Measurements from ENCODE around the gene CEP63.

DNA sequence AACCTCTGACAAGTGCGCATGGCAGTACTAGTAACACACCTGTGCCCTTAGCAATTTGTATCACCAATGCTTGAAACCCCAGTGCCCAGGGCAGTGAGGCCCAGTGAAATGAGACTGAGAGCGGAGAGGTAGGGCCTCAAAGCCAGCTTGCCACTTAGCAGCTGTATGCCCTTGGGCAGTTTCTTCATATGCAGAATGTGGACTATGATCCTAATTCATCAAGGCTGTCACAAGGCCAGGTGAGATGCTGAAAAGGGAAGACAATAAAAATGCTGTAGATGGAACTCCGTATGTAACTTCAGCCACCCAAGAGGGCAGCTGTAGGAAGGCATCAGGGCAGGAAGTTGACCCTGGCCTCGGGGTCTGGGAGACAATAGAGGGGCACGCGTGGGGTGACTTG, 90.6 kb downstream of the CEP63 start:
- TF ChIP-seq, protein P1, sequence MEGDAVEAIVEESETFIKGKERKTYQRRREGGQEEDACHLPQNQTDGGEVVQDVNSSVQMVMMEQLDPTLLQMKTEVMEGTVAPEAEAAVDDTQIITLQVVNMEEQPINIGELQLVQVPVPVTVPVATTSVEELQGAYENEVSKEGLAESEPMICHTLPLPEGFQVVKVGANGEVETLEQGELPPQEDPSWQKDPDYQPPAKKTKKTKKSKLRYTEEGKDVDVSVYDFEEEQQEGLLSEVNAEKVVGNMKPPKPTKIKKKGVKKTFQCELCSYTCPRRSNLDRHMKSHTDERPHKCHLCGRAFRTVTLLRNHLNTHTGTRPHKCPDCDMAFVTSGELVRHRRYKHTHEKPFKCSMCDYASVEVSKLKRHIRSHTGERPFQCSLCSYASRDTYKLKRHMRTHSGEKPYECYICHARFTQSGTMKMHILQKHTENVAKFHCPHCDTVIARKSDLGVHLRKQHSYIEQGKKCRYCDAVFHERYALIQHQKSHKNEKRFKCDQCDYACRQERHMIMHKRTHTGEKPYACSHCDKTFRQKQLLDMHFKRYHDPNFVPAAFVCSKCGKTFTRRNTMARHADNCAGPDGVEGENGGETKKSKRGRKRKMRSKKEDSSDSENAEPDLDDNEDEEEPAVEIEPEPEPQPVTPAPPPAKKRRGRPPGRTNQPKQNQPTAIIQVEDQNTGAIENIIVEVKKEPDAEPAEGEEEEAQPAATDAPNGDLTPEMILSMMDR (IDR thresholded peaks at IDR 0.05): no peak
- no peak for TF ChIP-seq POLR2A (IDR thresholded peaks at IDR 0.05)

All from breast epithelium (tissue), 3 donors.